Measurements from ENCODE around the gene MX1.
"Not testable (repeated sequence)": the region's sequence is repeated elsewhere in the genome, so short reads cannot be mapped to it uniquely, and the experiment has no call there.

MX1 gene

DNA sequence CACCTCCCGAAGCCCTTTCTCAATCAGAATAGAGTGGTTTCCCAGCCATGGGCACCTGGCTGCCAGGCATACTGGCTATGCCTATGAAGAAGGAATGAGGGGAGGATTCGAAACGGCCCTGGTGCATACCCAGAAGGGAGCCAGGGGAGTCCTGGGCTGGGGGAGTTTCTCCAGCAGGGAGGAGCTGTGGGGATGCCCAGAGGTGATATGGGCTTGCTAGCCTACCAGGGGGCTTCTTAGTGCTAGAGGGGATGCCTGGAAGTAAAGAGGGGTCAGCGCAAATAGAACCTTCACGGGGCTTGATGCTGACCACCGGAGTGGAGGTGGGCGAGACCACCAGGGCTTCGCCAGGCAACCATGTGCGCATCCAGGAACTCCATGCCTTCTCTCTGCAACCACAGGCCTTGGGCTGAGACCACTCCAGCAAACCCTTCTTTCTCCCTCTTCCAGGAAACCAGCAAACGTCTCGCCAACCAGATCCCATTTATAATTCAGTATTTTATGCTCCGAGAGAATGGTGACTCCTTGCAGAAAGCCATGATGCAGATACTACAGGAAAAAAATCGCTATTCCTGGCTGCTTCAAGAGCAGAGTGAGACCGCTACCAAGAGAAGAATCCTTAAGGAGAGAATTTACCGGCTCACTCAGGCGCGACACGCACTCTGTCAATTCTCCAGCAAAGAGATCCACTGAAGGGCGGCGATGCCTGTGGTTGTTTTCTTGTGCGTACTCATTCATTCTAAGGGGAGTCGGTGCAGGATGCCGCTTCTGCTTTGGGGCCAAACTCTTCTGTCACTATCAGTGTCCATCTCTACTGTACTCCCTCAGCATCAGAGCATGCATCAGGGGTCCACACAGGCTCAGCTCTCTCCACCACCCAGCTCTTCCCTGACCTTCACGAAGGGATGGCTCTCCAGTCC lies 18.2 kb upstream of the MX1 start:
- DNase-seq, result no peak

DNA sequence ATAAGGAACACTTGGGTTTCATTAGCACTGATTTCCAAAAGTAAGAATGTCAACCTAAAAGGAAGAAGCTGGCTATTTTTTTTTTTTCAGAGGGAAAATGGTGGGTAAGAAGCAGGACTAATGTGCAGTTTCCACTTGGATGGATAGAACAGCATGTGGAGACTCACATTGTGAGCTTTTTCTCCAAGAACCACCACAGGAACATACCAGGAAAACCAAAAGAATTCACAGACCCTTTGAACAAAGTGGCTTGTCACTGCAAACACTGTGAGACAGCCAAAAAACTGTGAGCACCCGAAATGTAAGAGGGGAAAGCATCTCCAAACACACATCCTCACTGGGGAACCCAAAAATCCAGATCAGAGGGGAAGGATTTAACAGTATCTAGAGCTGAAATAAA lies 15.7 kb upstream of the MX1 start:
- DNase-seq, result no peak

- no peak for DNase-seq
These were observed 15.1 kb upstream of the MX1 start for GRCh38 chr21:41410767-41411448.

DNA sequence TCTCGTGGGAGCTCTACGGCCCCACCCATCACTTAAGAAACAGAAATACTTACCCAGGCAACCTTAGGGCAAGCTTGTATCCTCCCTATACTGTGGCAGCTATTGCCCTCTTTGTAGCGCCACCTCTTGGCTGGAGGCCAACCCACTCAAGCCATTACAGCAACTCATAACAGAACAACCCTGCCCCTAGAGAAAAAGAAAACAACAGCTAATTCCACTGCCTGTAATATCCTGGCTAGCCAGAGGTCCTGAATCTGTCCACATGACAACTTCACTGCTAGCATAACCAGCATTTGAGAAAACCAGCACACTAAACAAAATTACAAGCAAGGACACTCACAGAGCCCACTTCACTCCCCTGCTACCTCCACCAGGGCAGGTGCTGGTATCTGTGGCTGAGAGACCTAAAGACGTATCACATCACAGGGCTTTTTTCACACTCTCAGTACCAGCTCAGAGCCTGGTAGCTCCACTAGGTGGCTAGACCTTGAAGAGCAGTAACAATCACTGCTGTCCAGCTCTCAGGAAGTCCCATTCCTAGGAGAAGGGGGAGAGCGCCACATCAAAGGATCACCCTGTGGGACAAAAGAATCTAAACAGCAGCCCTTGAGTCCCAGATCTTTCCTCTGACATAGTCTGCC lies 14.5 kb upstream of the MX1 start:
- no peak for DNase-seq

DNA sequence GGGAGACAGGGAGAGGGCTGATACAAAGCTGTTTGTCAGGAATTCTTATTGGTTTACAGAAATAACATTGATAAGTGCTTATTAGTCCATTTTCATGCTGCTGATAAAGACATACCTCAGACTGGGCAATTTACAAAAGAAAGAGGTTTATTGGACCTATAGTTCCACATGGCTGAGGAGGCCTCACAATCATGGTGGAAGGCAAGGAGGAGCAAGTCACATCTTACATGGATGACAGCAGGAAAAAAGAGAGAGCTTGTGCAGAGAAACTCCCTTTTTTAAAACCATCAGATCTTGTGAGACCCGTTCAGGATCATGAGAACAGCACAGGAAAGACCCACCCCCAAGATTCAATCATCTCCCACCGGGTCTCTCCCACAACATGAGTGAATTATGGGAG lies 8.5 kb upstream of the MX1 start:
- not testable (repeated sequence) for DNase-seq

GRCh38 chr21:41418393-41418792 lies 7.6 kb upstream of the MX1 start:
- DNase-seq, result no peak

DNA sequence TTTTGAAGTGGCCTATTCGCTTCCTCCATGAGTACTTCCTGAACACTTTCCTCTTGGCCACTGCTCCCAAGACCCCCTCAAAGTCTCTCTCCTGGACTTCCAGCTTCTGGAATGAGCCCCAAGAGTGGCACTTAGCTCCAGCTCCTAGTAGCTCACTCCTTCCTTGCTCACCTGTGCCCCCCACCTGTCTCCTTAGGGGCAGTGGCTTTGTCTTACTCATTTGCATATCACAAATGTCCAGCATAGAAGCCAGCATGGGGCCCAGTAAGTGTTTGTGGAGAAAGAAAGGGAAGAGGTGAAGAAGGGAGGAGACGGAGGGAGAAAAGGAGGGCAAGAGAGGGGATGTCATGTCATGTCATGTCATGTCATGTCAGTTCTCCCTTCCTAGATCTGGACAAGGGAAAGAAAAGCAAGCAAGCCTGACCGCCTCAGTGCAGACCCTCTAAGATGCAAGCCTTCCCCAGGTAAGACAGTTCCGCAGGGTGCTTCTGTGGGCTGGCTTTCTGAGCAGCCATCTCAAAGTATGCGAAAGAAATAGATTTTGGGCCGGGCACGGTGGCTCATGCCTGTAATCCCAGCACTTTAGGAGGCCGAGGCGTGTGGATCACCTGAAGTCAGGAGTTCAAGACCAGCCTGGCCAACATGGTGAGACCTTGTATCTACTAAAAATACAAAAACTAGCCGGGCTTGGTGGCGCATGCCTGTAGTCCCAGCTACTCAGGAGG lies 6.9 kb upstream of the MX1 start:
- no peak for DNase-seq

DNA sequence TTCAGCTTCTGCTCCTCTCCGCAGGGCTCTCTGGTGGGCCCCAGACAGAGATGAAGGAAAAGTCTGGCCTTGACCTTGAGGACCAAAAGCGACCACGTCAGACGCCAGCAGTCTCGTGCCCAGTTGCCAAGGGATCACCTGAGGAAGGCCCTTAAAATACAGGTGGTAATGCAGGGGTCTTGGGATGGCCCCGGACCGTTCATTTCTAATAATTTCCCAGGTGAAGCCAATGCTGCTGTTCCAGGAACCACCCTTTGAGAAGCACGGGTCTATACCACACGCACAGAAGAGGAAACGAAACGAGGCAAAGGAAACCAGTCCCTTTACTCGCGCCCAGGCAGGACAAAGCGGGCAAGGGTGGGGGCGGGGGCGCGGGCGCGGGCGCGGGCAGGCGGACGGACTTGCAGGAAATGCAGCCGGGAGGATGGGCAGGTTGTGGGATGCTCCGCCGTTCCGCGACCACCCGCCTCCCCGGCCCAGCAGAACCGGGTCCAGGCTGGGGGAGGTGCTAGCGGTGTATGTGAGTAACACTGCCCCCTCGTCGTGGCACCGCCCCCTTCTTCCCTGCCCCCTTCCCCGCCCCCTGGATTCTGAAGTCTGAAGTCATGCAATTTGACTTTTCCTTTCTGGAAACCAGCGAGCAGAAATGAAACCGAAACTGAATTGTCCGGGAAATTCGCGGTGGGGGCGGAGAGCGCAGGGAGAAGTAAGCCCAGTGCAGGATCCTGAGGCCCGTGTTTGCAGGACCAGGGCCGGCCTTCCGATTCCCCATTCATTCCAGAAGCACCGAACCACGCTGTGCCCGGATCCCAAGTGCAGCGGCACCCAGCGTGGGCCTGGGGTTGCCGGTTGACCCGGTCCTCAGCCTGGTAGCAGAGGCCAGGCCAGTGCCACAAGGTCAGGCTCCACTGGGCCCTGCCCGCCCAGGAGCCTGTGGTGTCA lies 5.8 kb upstream of the MX1 start:
- peak; percentile 66 for DNase-seq

DNA sequence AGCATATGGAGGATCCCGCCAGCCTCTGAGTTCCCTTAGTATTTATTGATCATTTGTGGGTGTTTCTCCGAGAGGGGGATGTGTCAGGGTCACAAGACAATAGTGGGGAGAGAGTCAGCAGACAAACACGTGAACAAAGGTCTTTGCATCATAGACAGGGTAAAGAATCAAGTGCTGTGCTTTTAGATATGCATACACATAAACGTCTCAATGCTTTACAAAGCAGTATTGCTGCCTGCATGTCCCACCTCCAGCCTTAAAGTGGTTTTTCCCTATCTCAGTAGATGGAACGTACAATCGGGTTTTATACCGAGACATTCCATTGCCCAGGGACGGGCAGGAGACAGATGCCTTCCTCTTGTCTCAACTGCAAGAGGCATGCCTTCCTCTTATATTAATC lies 5.0 kb upstream of the MX1 start:
- DNase-seq, result not testable (repeated sequence)

- no peak for DNase-seq
These were observed 3.3 kb upstream of the MX1 start for GRCh38 chr21:41422546-41423304.

GRCh38 chr21:41423305-41423636 lies 2.8 kb upstream of the MX1 start:
- not testable (repeated sequence) for DNase-seq

- DNase-seq, result no peak
These were observed 468 bp upstream of the MX1 start for GRCh38 chr21:41425588-41425953.

DNA sequence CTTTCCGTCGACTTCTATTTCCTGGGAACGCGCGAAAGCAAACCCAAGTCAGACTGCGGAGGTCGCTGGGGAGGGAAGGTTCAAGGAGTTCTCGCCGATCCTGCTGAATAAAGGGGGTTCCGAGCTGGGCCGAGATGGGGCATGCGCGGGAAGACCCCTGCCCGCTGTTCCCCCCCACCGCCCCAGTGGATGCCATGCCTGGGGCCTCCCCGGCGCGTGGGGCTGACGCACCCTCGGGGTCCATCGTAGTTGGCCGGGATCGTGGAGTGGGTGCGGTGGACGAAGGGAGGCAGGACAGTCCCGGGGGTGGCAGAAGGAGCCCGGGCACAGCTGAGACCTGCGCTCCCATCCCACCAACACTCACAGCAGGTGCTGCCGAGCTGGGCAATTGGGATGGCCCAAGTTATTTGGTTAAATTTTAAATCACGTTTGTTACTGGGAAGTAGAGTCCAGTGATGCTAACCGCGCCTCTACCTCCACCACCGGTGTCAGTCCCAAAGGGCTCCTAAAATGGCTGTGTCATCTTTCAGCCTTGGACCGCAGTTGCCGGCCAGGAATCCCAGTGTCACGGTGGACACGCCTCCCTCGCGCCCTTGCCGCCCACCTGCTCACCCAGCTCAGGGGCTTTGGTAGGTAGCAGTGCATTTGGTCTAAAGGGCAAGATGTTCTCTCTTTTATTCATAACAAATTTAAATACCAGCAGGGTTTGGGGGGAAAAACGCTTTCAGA lies 801 bp downstream of the MX1 start:
- DNase-seq, result no peak

DNA sequence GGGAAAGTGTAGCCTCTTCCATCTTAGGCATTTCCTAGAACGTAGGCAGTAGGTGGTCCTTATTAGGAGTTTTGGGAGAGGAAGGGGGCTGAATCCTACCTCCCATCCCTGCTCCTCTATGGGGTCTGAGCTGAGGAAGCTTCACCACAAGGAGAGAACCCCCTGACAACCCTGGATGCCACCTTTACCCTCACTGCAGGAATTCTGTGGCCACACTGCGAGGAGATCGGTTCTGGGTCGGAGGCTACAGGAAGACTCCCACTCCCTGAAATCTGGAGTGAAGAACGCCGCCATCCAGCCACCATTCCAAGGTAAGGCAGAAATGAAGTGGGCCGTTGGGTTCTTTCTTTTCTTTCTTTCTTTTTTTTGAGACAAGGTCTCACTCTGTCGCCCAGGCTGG lies 1.5 kb downstream of the MX1 start:
- no peak for DNase-seq

DNA sequence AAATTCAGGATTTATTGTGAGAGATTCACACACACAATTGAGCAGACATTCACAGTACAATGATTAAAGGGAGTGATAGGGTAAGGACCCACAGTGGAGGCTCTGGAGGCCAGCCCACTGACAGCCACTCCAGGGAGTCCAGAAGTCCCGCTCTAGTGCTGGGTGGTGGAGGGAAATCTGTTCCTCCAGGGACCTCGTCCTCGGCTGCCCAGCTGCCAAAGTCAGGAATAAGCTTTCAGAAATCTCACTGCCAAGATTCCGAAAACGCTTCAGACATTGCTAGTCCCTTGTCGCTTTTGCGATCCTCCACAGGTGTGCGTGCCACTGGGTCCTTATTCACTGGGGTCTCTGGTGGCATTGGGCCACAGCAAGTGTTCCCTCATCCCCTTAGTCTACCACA lies 2.3 kb downstream of the MX1 start:
- no peak for DNase-seq

- DNase-seq, result no peak
These were observed 2.8 kb downstream of the MX1 start for GRCh38 chr21:41428847-41429246.

GRCh38 chr21:41429305-41429704 lies 3.3 kb downstream of the MX1 start:
- DNase-seq, result no peak

GRCh38 chr21:41429925-41430491 lies 4.0 kb downstream of the MX1 start:
- no peak for DNase-seq

GRCh38 chr21:41431788-41432548 lies 5.9 kb downstream of the MX1 start:
- peak; percentile 41 for DNase-seq

Data from CD4-positive, alpha-beta T cell treated with Interferon gamma for 1 hour (primary cell).